ENCODE measurements around the gene CSNK1G3.

- TF ChIP-seq CTCF (conservative IDR thresholded peaks at IDR 0.05; ENCODE audit: low read depth in 2 of 2) (no peak), POLR2AphosphoS5 (IDR thresholded peaks at IDR 0.05; ENCODE audit: low read depth) (no peak)
Measured at GRCh38 chr5:123485275-123485674, 26.7 kb upstream of the CSNK1G3 start.
